ENCODE measurements around the gene DBH. TPM values are rescaled to one million over a fixed set of nuclear protein-coding genes. Genes with fewer than 3 reads are reported as not detected.

Gene DBH
- polyA plus RNA-seq, 1 experiment = not detected

DNA sequence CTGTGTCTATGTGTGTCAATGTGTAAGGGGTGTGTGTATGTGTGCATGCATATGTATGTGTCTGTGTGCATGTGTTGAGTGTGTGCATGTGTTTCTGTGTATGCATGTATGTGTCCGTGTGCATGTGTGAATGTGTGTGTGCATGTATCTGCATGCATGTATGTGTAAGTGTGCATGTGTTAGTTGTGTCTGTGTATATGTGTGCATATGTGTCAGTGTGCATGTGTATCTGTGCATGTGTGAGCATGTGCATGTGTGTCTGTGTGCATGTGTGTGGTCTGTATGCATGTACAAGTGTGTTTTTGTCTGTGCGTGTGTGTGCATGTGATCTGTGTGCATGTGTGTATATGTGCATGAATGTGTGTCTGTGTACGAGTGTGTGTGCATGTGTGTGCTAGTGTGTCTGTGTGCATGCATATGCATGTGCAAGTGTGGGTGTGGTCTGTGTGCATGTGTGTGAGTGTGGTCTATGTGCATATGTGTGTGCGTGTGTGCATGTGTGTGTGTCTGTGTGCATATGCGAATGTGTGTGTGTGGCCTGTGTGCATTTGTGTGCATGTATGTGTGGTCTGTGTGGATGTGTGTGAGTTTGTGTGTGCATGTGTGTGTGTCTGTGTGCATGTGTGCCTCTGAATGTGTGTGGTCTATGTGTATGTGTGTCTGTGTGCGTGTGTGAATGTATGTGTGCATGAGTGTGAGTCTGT is 36.5 kb upstream of the DBH start:
- Histone ChIP-seq H3K36me3 (ENCODE audit: control insufficient read depth, insufficient read depth, low read length) (no peaks in the 10 kb centered on the region), H3K27me3 (ENCODE audit: control insufficient read depth, insufficient read depth, low read length) (0 out of 2 replicates have a peak, but pooled peaks cover 1% of the 10 kb centered on the region), H3K4me3 (ENCODE audit: low read depth, low read length) (no peak overlapping the region)
- DNase-seq (ENCODE audit: low read depth) = no peak
- ChIA-PET POLR2A (no interaction called here), CTCF (no interaction called here)
- TF ChIP-seq, protein P1, sequence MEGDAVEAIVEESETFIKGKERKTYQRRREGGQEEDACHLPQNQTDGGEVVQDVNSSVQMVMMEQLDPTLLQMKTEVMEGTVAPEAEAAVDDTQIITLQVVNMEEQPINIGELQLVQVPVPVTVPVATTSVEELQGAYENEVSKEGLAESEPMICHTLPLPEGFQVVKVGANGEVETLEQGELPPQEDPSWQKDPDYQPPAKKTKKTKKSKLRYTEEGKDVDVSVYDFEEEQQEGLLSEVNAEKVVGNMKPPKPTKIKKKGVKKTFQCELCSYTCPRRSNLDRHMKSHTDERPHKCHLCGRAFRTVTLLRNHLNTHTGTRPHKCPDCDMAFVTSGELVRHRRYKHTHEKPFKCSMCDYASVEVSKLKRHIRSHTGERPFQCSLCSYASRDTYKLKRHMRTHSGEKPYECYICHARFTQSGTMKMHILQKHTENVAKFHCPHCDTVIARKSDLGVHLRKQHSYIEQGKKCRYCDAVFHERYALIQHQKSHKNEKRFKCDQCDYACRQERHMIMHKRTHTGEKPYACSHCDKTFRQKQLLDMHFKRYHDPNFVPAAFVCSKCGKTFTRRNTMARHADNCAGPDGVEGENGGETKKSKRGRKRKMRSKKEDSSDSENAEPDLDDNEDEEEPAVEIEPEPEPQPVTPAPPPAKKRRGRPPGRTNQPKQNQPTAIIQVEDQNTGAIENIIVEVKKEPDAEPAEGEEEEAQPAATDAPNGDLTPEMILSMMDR (IDR thresholded peaks at IDR 0.05; ENCODE audit: insufficient read depth, low read depth, low read length) = no peak

DNA sequence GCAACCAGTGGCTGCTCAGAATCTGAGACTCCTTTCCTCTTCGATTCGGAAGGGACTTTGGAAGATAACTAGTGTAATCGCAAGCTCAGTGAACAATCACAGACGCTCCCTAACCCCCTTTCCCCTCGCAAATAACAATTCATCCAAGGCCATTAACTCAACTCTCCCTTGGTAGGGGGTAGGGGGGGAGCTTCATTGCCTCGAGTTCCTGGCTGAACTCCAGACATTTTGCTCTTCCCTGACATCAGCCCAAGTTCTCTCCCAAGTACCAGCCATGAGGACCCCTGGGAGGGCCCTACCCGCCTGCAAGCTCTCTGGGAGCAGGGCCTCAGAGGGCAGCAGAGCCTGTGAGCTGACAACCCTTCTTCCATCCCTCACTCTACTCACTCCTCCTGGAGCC is 35.4 kb upstream of the DBH start:
- H3K36me3 ChIP-seq (ENCODE audit: control insufficient read depth, insufficient read depth, low read length) = no peaks in the 10 kb centered on the region
- ChIA-PET POLR2A (no interaction called here), CTCF (no interaction called here)
- H3K4me3 ChIP-seq (ENCODE audit: low read depth, low read length) = no peak overlapping the region
- TF ChIP-seq, protein P1 (IDR thresholded peaks at IDR 0.05; ENCODE audit: insufficient read depth, low read depth, low read length) = no peak
- H3K27me3 ChIP-seq (ENCODE audit: control insufficient read depth, insufficient read depth, low read length) = 0 out of 2 replicates have a peak, but pooled peaks cover 1% of the 10 kb centered on the region
- DNase-seq (ENCODE audit: low read depth) = no peak

DNA sequence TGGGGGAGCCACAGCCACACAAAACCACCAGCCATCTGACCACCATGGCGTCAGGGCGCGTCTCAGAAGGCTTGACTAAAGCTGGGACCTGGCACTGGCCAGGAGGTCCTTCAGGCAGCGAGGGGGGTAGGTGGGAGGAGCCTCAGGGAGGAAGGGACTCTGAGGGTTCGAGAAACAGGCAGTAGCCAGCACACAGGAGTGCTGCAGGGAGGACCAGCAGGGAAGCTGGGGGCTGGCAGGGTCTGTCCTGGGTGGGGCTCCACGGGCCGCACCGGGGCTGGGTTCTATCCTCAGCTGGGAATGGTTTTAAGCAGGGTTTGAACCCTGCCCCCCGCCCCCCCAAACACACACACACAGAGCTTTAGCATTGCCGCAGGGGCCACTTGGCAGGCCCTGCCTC is 34.4 kb upstream of the DBH start:
- CTCF ChIA-PET = no interaction called here
- H3K36me3 ChIP-seq (ENCODE audit: control insufficient read depth, insufficient read depth, low read length) = no peaks in the 10 kb centered on the region
- peaks cover 4% of the 10 kb centered on the region; the same call in 1 of the 2 replicates for H3K27me3 ChIP-seq (ENCODE audit: control insufficient read depth, insufficient read depth, low read length)
- no peak for DNase-seq (ENCODE audit: low read depth)
- TF ChIP-seq, protein P1 (IDR thresholded peaks at IDR 0.05; ENCODE audit: insufficient read depth, low read depth, low read length) = no peak
- H3K4me3 ChIP-seq (ENCODE audit: low read depth, low read length) = no peak overlapping the region
- POLR2A ChIA-PET = no interaction called here

DNA sequence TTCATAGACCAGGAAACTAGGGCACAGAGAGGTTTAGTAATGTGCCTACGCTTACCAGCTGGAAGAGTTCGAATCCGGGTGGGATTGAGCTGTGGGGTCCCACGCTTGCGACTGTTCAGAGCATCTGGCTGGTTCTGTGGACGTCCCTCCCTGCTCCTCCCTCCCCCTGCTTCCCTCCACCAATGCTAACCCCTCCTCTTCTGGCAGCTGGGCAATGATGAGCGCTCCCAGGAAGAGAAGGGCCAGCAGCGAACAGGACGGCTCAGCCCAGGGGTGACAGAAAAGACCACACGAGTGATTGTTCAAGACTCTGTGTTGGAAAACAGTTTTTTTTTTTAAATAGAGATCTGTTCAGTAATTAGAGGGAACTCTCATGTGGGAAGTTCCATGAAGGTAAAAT is 33.9 kb upstream of the DBH start:
- TF ChIP-seq, protein P1 (IDR thresholded peaks at IDR 0.05; ENCODE audit: insufficient read depth, low read depth, low read length) = no peak
- no peaks in the 10 kb centered on the region for H3K36me3 ChIP-seq (ENCODE audit: control insufficient read depth, insufficient read depth, low read length)
- no peak overlapping the region for H3K4me3 ChIP-seq (ENCODE audit: low read depth, low read length)
- H3K27me3 ChIP-seq (ENCODE audit: control insufficient read depth, insufficient read depth, low read length) = peaks cover 5% of the 10 kb centered on the region
- CTCF ChIA-PET = interaction anchor here (1.4 kb wide), 1 partner anchor 141 kb away, joined by 4 read pairs; no protein-coding TSS in a partner anchor
- DNase-seq (ENCODE audit: low read depth) = no peak
- POLR2A ChIA-PET = no interaction called here

DNA sequence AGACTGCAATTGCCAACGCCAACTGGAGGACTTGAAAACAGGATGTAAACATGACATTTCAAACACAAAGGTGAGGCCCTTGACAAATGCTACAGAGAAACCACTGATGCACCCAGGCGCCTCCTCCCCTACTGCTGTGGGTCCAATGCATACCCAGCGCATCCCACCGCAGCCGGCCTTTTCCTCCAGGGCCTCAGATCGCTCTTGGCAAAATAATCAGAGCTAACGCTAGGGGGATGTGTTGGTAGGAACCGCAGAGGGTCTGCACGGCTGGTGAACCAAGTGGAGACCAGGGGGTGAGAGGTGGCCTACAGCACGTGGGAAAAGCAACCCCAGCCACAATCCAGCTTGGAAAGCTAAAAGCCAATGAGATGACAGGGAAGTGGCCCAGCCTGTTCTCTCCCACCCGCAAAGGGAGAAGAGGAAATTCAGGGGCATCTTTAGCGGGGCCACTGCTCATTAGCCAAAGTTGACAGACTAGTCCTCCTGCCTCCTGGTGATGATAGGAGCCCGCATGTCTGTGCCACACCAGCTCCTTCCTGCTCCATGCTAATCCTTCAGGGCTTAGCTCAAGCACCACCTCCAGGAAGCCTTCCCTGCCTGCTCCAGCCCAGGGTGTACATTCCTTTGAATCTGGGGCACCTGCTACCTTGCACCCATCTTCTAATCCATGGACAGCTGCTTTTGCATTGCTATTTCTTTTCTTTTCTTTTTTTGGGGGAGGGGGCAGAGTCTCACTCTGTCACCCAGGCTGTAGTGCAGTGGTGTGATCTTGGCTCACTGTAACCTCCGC is 32.8 kb upstream of the DBH start:
- CTCF ChIA-PET = interaction anchor here (1.4 kb wide), 1 partner anchor 140 kb away, joined by 4 read pairs; no protein-coding TSS in a partner anchor
- H3K36me3 ChIP-seq (ENCODE audit: control insufficient read depth, insufficient read depth, low read length) = no peaks in the 10 kb centered on the region
- POLR2A ChIA-PET = no interaction called here
- no peak for DNase-seq (ENCODE audit: low read depth)
- TF ChIP-seq, protein P1 (IDR thresholded peaks at IDR 0.05; ENCODE audit: insufficient read depth, low read depth, low read length) = no peak
- H3K4me3 ChIP-seq (ENCODE audit: low read depth, low read length) = no peak overlapping the region
- H3K27me3 ChIP-seq (ENCODE audit: control insufficient read depth, insufficient read depth, low read length) = peaks cover 11% of the 10 kb centered on the region
